Embryonic facial prominence (tissue), 1 donor: Measurements from ENCODE around the gene VSIG10L.

Experiments used
- DNase-seq: peaks from one replicate; pipeline ENCODE4 v3.0.0-alpha.2; 2016; ENCODE audit errors: extremely low spot score

Gene VSIG10L

DNA sequence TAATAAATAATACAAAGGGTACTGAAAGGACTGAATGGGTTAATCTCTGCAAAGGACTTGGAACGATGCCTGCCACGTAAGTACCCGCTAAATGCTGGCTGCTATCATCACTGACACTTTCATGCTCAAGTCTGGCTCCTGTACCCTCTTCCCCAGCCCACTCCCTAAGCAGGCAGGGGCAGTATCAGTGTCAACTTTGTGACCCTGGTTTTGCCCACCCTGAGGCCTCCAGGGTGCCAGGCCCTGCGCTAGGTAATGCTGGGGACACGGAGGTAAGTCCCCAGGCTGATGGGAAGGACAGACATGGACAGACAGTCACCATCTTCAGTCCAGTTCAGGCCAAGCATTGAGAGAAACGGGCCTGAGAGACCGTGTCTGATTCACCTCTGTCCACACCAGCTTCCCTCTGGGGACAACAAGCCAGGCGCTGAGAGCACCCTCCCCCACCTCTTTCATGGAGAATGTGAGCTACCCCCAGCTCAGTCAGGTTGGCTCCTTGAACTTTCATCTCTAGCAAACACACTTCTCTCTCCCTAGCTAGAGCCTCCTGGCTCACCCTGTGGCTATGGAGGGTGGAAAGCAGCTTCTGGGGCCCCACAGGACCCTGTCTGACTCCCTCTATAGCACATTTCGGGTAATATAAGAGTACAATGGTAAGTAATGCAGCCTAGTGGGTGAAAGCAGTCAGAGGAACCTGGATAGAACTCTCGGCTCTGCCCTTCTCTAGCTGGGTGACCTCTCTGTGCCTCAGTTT, 23.4 kb upstream of the VSIG10L start:
- DNase-seq = no peak

DNA sequence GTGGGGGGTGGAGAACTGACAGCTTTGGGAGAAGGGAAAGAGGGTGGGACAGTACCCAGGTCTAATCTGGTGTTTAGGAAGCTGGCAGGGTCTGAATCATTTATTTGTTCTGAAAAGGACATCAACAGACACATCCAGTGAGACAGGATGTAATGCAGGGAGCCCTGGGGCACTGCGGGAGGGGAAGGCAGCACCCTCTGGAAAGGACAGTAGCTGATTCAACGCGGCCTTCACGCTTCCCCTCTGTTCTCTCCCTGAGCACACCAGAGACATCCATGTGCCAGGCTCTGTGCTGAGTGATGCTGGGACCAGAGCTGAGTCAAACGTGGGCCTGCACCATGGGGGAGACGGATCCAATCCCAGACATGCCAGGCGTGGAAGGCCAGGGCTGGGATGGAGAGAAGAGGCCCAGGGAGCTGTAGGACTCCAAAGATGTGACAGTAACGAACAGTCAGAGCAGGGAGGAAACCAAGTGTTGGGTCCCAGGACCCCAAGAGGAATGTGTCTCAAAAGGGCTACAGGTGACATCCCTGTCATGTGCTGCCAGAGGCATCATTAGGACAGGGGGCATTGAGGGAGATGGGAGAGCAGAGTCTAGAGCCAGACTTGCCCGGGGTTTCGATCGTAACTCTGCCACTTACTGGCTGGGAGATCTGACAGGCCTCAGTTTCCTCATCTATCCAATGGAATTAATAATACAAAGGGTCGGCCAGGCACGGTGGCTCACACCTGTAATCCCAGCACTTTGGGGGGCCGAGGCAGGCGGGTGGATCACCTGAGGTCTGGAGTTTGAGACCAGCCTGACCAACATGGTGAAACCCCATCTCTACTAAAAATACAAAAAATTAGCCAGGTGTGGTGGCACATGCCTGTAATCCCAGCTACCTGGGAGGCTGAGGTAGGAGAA, 22.5 kb upstream of the VSIG10L start:
- no peak for DNase-seq

GRCh38 chr19:51361239-51361638, 19.3 kb upstream of the VSIG10L start:
- no peak for DNase-seq

DNA sequence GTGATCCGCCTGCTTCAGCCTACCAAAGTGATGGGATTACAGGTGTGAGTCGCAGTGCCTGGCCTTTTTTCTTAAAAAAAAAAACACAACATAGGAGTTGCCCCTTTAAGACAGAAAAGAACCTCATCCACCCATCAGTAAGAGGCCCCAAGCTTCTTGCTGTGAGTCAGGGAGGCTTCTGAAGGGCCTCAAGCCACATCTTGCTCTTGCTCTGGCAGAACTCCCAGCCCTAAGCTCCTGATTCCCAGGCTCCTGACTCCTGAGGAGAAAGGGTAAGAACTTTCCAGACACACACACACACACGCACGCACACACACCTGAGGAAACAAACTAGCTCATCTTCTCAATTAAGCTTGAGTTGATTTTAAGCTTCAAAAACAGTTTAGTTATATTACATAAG, 17.4 kb upstream of the VSIG10L start:
- DNase-seq = no peak

DNA sequence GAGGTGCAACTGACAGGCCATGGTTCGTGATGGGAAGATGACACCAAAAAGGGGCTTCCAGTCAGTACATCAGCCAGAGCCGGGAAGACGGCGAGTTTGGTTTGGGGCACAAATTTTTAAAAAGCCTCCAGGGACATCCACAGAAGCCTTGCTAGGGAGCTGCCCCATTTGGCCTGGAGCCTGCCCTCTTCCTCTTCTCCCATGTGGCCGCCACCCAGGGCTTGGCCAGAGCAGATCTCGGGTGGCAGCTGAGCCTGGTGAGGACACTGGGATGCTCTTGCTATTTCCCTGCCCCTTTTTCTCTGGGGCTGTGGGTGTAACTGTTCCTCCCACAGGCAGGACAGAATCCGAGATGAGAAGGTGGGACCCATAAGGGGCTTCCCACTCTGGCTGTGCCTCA, 16.0 kb upstream of the VSIG10L start:
- DNase-seq = no peak

GRCh38 chr19:51356159-51356801, 14.3 kb upstream of the VSIG10L start:
- DNase-seq = no peak

GRCh38 chr19:51354742-51355148, 12.8 kb upstream of the VSIG10L start:
- peak; percentile 22 for DNase-seq

GRCh38 chr19:51354103-51354741, 12.3 kb upstream of the VSIG10L start:
- DNase-seq = no peak

- DNase-seq = no peak
Measured at GRCh38 chr19:51352783-51353360, 10.9 kb upstream of the VSIG10L start.

- no peak for DNase-seq
Measured at GRCh38 chr19:51351266-51351990, 9.5 kb upstream of the VSIG10L start.

DNA sequence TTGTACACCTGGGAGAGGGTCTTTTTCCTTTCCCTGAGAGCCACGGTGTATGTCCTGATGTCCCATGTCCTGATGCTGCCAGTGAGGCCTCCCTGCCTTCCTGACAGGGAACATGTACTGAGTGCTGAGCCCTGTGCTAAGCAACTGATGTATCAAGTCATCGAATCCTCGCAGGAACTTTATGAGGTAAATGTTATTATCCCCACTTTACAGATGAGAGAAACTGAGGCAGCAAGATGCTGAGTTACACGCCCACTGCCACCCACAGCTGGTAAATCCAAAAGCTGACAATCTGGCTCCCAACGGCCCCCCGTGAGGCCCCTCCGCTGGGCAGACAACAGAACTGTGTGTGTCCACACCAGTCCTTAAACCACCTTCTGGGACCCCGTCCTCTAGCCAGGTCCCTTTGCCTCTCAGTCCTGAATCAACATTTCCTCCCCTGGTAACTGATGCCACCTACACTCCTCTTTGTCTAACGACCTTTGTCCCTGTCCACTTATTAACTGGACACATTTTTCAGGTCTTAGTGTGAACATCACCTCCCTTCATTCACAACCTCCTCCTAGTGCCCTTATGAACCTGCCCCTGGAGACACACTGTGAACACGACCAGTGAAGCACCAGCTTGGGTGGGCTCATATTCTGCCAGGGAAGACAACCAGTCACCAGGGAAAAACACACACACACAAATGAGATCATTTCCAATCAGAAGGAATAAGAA, 5.4 kb upstream of the VSIG10L start:
- no peak for DNase-seq

DNA sequence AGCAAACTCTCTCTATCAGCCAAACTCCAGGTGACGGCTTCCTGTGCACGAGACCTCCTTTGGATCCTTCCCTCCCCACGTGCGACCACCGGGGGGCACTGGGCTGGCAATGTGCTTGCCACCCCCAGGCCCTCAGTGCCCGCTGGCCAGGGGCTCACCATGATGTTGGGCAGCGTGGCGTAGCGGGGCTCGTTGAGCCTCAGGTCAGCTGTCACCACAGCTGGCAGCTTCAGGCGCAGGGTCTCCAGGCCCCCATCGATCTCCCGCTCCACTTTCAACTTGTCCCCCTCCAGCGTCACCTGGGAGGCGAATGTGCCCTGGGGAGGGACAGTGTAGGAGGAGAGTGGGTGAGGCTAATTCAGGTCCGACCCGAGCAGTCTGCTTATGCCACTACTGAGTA, 4.8 kb upstream of the VSIG10L start:
- no peak for DNase-seq

GRCh38 chr19:51345076-51345620, 3.2 kb upstream of the VSIG10L start:
- no peak for DNase-seq

GRCh38 chr19:51342631-51343569, 961 bp upstream of the VSIG10L start:
- no peak for DNase-seq

DNA sequence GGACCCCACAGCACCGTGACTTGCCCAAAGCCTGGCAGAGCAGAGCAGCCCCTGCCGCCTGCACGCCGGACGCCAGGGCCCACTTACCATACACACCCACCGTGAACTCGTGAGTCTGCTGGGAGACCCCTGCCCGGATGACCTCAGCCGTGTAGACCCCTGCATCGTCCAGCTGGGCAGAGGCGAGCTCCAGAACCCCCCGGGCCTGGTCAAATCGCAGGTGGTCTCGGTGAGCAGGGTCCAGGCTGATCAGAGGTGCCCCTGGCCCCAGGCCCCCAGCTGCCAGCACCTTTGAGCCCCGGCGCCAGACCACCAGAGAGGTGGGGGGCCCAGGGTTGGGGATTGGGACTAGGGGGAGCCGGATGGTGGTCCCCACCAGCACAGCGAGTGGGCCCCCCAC, 873 bp downstream of the VSIG10L start:
- DNase-seq = no peak

DNA sequence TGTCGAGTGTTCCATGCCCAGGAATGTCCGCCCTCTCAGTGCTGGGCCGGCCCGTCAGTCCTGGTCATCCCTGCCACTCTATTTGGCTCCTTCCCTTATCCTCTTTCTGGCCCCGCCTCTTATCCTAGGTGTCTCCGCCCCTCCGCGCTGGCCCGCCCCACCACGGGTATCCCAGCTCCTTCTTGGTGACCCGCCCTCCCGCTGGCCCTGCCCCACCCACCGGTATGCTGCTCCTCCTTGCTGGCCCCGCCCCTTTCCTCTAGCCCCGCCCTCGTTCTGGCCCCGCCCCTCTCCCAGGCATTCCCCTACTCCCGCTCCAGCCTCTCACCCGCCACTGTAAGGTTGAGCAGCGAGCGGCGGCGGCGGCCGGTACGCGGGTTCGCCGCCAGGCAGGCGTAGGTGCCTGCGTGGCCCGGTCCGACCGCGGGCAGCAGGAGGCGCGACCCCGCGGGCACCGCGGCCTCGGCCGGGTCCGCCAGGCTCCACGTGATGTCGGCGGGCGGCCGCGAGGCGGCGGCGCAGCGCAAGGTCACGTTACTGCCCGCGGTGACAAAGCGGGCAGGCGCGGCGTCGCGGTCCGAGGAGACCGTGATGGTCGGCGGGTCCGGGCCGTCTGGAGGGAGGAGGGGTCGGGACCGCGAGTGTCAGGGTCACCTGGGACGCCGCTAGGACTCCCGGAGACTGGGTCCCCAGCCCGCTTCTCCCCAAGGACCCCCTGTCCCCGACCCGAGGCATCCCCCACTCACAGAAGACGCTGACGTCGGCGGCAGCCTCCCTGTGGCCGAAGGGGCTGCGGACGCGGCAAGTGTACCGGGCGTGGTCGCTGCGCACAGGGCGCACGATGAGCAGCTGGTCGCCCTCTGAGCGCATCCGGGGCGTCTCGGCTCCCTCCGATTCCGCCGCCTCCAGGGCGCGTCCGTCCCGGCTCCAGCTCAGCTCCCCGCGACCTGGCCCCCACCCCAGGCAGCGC, 2.0 kb downstream of the VSIG10L start:
- peak; percentile 86 for DNase-seq

GRCh38 chr19:51339313-51339686, 2.6 kb downstream of the VSIG10L start:
- DNase-seq = peak; percentile 29
